Spleen (tissue), 7 donors: ENCODE data around the gene GP1BB.

Experiments used
- CTCF ChIP-seq, 11 experiments: fragments of 200-600 bp in 7 of 11; fragments of 450-650 bp in 4 of 11; sonication (generic) in 4 of 11; IDR thresholded peaks in 8 of 11; conservative IDR thresholded peaks in 3 of 11; 1 replicate in 7 of 11; 2 replicates in 4 of 11; pipeline versions ENCODE4 v1.4.0 to v1.8.0; 2016 to 2021; ENCODE audit warnings: antibody characterized with exemption in 11 of 11, inconsistent platforms in 4 of 11, mild to moderate bottlenecking in 1 of 11
- POLR2AphosphoS5 ChIP-seq, 3 donors: sonication (generic); formaldehyde crosslinking; IDR thresholded peaks; one replicate each; pipeline ENCODE4 v1.5.1; 2017; ENCODE audit warnings: antibody characterized with exemption in 3 of 3
- donor health status: DM: no; HTN: no; CAD: no; lungs with moderate emphysema.
- donor health status: DM: no; HTN: no; CAD: no.
- donor health status: DM: no; HTN: no; CAD: no.

DNA sequence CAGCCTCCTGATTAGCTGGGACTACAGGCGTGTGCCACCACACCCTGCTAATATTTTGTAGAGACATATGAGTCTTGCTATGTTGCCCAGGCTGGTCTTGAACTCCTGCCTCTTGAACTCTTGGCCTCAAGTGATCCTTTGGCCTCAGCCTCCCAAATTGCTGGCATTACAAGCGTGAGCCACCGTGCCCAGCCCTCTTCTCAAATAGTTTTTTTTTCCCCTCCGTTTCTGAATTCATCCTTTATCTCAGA is 49.0 kb downstream of the GP1BB start:
- TF ChIP-seq CTCF (IDR thresholded peaks at IDR 0.05 in 8 of 11, conservative IDR thresholded peaks at IDR 0.05 in 3 of 11) = no peak
- no peak for TF ChIP-seq POLR2AphosphoS5 (IDR thresholded peaks at IDR 0.05)
